ENCODE data around the gene ASS1.

DNA sequence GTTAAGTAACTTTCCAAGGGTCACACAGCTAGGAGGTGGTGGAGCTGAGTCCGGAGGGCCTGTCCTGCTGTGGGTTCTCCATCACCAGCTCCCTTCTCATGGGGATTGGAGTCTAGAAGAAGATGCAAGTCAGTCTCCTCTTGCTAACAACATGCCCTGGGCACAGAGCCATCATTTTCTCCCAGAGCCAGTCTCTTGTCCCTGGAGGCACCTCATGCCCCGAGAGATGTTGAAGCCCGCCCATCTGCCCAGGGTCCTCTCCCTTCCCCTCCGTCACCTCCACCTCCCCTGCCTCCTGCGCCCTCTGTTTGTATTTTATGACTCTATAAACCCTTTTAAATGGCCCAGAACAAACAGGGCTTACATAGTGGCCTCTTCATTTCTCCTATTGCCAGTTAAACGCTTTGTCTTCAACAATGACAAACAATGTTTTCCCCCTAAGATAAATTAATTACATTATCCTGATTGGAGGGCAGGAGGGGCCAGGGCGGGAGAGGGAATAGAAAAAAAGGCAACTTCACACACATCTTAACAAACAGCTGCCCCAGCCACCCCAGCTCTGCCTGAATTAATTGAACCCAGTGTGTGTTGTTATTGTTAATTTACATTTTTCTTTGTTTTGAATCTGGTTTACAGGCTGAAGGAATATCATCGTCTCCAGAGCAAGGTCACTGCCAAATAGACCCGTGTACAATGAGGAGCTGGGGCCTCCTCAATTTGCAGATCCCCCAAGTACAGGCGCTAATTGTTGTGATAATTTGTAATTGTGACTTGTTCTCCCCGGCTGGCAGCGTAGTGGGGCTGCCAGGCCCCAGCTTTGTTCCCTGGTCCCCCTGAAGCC lies 55.8 kb downstream of the ASS1 start:
- TF ChIP-seq, protein P1, sequence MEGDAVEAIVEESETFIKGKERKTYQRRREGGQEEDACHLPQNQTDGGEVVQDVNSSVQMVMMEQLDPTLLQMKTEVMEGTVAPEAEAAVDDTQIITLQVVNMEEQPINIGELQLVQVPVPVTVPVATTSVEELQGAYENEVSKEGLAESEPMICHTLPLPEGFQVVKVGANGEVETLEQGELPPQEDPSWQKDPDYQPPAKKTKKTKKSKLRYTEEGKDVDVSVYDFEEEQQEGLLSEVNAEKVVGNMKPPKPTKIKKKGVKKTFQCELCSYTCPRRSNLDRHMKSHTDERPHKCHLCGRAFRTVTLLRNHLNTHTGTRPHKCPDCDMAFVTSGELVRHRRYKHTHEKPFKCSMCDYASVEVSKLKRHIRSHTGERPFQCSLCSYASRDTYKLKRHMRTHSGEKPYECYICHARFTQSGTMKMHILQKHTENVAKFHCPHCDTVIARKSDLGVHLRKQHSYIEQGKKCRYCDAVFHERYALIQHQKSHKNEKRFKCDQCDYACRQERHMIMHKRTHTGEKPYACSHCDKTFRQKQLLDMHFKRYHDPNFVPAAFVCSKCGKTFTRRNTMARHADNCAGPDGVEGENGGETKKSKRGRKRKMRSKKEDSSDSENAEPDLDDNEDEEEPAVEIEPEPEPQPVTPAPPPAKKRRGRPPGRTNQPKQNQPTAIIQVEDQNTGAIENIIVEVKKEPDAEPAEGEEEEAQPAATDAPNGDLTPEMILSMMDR (IDR thresholded peaks at IDR 0.05), result no peak
- no peak for TF ChIP-seq POLR2A (IDR thresholded peaks at IDR 0.05)

All from thyroid gland (tissue), 4 donors.